ENCODE data around the gene SCART1. TPM values are rescaled to one million over a fixed set of nuclear protein-coding genes. Genes with fewer than 3 reads are reported as not detected.
"Not testable (repeated sequence)": the region's sequence is repeated elsewhere in the genome, so short reads cannot be mapped to it uniquely, and the experiment has no call there.

SCART1 gene
- total RNA-seq, 1 donor from 2014 or later: 1.4 TPM

DNA sequence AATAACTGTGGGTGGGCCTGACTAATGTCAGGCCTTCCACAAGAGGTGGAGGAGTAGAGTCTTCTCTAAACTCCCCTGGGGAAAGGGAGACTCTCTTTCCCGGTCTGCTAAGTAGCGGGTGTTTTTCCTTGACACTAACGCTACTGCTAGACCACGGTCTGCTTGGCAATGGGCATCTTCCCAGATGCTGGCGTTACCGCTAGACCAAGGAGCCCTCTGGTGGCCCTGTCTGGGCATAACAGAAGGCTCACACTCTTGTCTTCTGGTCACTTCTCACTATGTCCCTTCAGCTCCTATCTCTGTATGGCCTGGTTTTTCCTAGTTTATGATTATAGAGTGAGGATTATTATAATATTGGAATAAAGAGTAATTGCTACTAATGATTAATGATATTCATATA is 43.6 kb downstream of the SCART1 start:
- H3K27ac Mint-ChIP-seq (ENCODE audit: unreplicated experiment); DNase-seq (ENCODE audit: low read depth, low spot score); H3K4me3 Mint-ChIP-seq; H3K4me1 Mint-ChIP-seq; H3K27me3 Mint-ChIP-seq (ENCODE audit: low read depth): not testable (repeated sequence)
- TF ChIP-seq, protein P1, sequence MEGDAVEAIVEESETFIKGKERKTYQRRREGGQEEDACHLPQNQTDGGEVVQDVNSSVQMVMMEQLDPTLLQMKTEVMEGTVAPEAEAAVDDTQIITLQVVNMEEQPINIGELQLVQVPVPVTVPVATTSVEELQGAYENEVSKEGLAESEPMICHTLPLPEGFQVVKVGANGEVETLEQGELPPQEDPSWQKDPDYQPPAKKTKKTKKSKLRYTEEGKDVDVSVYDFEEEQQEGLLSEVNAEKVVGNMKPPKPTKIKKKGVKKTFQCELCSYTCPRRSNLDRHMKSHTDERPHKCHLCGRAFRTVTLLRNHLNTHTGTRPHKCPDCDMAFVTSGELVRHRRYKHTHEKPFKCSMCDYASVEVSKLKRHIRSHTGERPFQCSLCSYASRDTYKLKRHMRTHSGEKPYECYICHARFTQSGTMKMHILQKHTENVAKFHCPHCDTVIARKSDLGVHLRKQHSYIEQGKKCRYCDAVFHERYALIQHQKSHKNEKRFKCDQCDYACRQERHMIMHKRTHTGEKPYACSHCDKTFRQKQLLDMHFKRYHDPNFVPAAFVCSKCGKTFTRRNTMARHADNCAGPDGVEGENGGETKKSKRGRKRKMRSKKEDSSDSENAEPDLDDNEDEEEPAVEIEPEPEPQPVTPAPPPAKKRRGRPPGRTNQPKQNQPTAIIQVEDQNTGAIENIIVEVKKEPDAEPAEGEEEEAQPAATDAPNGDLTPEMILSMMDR (conservative IDR thresholded peaks at IDR 0.05): peak; percentile 41
- peaks cover 12% of the 10 kb centered on the region for H3K36me3 Mint-ChIP-seq (ENCODE audit: low read depth)
- peaks cover 29% of the 10 kb centered on the region for H3K9me3 Mint-ChIP-seq

DNA sequence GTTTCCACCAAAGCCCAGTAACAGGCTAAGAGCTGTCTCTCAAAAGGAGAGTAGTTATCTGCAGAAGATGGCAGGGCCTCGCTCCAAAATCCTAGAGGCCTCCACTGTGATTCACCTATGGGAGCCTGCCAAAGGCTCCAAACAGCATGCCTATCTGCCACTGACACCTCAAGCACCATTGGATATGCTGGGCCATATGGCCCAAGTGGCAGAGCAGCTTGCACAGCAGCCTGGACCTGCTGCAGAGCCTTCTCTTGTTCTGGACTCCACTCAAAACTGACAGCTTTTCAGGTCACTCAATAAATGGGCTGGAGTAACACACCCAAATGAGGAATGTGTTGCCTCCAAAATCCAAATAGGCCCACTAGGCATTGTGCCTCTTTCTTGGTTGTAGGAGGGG is 45.4 kb downstream of the SCART1 start:
- not testable (repeated sequence) for DNase-seq (ENCODE audit: low read depth, low spot score); H3K4me3 Mint-ChIP-seq; H3K27me3 Mint-ChIP-seq (ENCODE audit: low read depth); H3K27ac Mint-ChIP-seq (ENCODE audit: unreplicated experiment); H3K4me1 Mint-ChIP-seq
- peaks cover 13% of the 10 kb centered on the region for H3K36me3 Mint-ChIP-seq (ENCODE audit: low read depth)
- H3K9me3 Mint-ChIP-seq: peaks cover 29% of the 10 kb centered on the region

DNA sequence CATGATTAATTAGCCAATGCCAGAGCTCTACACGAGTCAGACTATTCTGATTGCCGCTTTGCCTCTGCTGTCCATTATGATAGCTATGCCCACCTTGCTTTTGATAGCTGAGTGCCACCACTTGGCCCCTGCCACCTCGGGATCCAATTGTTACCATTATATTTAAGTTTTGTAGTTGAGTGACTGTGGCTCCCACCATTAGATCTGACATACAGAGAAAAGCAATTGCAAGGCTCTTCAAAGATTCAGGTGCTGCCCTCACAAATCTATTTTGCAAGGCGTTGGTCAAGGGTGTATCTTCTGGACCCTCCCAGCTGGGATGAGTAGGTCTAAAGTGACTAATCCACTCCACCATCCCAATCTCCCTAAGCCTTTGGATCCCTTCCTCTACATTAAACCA is 47.2 kb downstream of the SCART1 start:
- not testable (repeated sequence) for H3K4me3 Mint-ChIP-seq; H3K27me3 Mint-ChIP-seq (ENCODE audit: low read depth); H3K4me1 Mint-ChIP-seq; DNase-seq (ENCODE audit: low read depth, low spot score); H3K27ac Mint-ChIP-seq (ENCODE audit: unreplicated experiment)
- H3K9me3 Mint-ChIP-seq: peaks cover 24% of the 10 kb centered on the region
- peaks cover 13% of the 10 kb centered on the region for H3K36me3 Mint-ChIP-seq (ENCODE audit: low read depth)

DNA sequence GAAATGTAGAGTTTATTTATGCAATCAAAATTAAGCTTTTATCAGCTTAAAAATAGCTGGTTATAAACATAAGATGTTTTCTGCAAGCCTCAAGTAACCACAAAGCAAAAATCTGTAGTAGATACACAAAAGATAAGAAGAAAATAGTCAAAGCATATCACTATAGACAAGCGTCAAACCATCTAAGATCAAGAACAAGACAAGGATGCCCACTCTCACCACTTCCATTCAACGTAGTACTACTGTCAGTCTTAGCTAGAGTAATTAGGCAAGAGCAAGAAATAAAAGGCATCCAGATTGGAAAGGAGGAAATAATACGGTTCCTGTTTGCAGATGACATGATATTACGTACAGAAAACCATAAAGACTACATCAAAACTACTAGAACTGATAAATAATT is 56.0 kb downstream of the SCART1 start:
- Mint-ChIP-seq H3K4me3 (no peak overlapping the region), H3K4me1 (no peaks in the 10 kb centered on the region), H3K27me3 (ENCODE audit: low read depth) (peaks cover 19% of the 10 kb centered on the region), H3K27ac (ENCODE audit: unreplicated experiment) (no peak overlapping the region), H3K9me3 (peaks cover 14% of the 10 kb centered on the region), H3K36me3 (ENCODE audit: low read depth) (no peaks in the 10 kb centered on the region)
- TF ChIP-seq, protein P1 (conservative IDR thresholded peaks at IDR 0.05): no peak
- DNase-seq (ENCODE audit: low read depth, low spot score): no peak

DNA sequence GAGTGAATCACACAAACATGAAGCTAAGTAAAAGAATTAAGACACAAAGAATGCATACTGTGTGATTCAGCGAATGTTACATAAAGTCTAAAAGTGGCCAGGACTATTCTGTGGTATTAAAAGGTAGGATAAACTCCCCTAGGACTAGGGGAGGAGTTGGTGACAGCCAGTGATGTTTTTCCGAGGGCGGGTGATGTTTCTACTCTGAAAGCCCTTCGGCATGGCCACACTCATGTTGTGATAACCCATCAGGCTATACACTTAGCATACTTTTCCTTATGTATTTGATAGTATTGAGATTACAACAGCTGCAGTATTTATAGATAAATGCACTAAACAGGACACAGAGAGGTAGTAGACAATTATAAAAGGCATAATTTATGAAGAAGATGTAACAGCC is 57.7 kb downstream of the SCART1 start:
- Mint-ChIP-seq H3K27me3 (ENCODE audit: low read depth) (peaks cover 19% of the 10 kb centered on the region), H3K4me3 (no peak overlapping the region), H3K4me1 (no peaks in the 10 kb centered on the region), H3K36me3 (ENCODE audit: low read depth) (no peaks in the 10 kb centered on the region), H3K27ac (ENCODE audit: unreplicated experiment) (no peak overlapping the region), H3K9me3 (peaks cover 14% of the 10 kb centered on the region)
- DNase-seq (ENCODE audit: low read depth, low spot score): no peak
- TF ChIP-seq, protein P1 (conservative IDR thresholded peaks at IDR 0.05): no peak

DNA sequence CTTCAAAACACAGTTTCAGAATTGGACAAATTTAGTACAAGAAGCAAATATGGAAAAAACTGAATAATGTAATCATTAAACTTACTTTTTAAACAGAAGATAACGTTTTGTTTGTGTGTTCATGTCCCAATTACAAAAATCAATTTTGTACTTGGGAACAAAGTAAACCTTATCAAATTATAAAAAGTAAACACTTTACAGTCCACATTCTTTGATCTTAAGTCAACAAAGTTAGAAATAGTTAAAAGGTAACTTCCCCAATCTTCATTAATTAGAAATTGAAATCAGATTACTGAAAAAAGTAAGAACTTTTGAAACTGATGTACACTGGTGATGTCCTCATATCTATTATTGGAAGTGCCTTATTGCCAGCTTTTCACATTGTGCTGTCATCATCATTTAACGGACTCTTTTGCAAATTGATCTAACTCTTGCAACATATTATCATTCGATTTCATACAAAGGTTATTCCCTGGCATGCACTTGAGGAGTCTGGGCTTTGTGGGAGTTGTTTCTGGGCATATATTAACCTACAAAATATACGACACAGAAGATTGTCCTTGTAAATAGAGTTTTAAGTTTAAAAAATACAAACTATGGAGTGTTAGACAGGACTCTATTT is 58.3 kb downstream of the SCART1 start:
- TF ChIP-seq, protein P1 (conservative IDR thresholded peaks at IDR 0.05): no peak
- Mint-ChIP-seq H3K27me3 (ENCODE audit: low read depth) (peaks cover 20% of the 10 kb centered on the region), H3K4me3 (no peak overlapping the region), H3K4me1 (no peaks in the 10 kb centered on the region), H3K36me3 (ENCODE audit: low read depth) (no peaks in the 10 kb centered on the region), H3K9me3 (peaks cover 16% of the 10 kb centered on the region), H3K27ac (ENCODE audit: unreplicated experiment) (no peak overlapping the region)
- no peak for DNase-seq (ENCODE audit: low read depth, low spot score)

Measured in neural crest cell (in vitro differentiated cells).